Transverse colon (tissue), 4 donors: ENCODE measurements around the gene FYCO1. TPM values are rescaled to one million over a fixed set of nuclear protein-coding genes. Genes with fewer than 3 reads are reported as not detected.
"Not testable (repeated sequence)": the region's sequence is repeated elsewhere in the genome, so short reads cannot be mapped to it uniquely, and the experiment has no call there.

ENCODE experiments used
- DNase-seq: peaks from one replicate; pipeline ENCODE4 v3.0.0-alpha.2; 2019
- H3K27ac ChIP-seq, 4 donors: fragments of 200-600 bp; sonication (generic); 2 replicates each; pipeline ENCODE4 v1.5.1; 2016 to 2018; ENCODE audit warnings: inconsistent platforms in 4 of 4
- H3K27me3 ChIP-seq: fragments of 200-600 bp; sonication (generic); 2 replicates; pipeline ENCODE4 v1.5.1; 2017; ENCODE audit warnings: inconsistent platforms
- H3K36me3 ChIP-seq, 4 donors: fragments of 200-600 bp; sonication (generic); 2 replicates each; pipeline ENCODE4 v1.5.1; 2017 to 2019; ENCODE audit warnings: inconsistent platforms in 4 of 4
- H3K4me1 ChIP-seq, 4 donors: fragments of 200-600 bp; sonication (generic); 2 replicates each; pipeline ENCODE4 v1.5.1; 2017 to 2020; ENCODE audit warnings: inconsistent platforms in 4 of 4
- H3K4me3 ChIP-seq, 4 donors: fragments of 200-600 bp; sonication (generic); 1 replicate in 1 of 4; 2 replicates in 3 of 4; pipeline versions ENCODE4 v1.5.1 to v1.6.1; 2017 to 2019; ENCODE audit warnings: inconsistent platforms in 4 of 4
- H3K9me3 ChIP-seq, 2 donors: fragments of 200-600 bp; sonication (generic); 2 replicates each; pipeline ENCODE4 v1.5.1; 2017 to 2019; ENCODE audit warnings: inconsistent platforms in 2 of 2
- CTCF ChIP-seq, 5 experiments: fragments of 200-600 bp in 3 of 5; fragments of 450-650 bp in 2 of 5; sonication (generic) in 3 of 5; IDR thresholded peaks; 1 replicate in 2 of 5; 2 replicates in 3 of 5; pipeline ENCODE4 v1.5.1; 2016 to 2017; ENCODE audit warnings: antibody characterized with exemption in 5 of 5, inconsistent platforms in 3 of 5, mild to moderate bottlenecking in 2 of 5, moderate library complexity in 1 of 5
- EP300 ChIP-seq: sonication (generic); formaldehyde crosslinking; IDR thresholded peaks from one replicate; pipeline ENCODE4 v1.6.1; 2017; ENCODE audit warnings: antibody characterized with exemption, low read depth
- POLR2A ChIP-seq: fragments of 450-650 bp; IDR thresholded peaks from one replicate; pipeline ENCODE4 v1.6.1; 2016; ENCODE audit warnings: antibody characterized with exemption, mild to moderate bottlenecking, moderate library complexity
- POLR2AphosphoS5 ChIP-seq, 3 donors: sonication (generic); formaldehyde crosslinking; IDR thresholded peaks; one replicate each; pipeline ENCODE4 v1.6.1; 2016; ENCODE audit warnings: antibody characterized with exemption in 3 of 3
- WGBS, 2 donors: methylation state at CpG; one replicate each; pipeline ENCODE4 v1.1.5; 2018; ENCODE audit warnings: low coverage in 1 of 2; 5-methylcytosine and 5-hydroxymethylcytosine counted together
- in situ Hi-C, 4 donors: fragments of 200-750 bp; cut with MboI; loops; one replicate each; pipeline versions ENCODE4 v1.15.0 to v1.15.1; 2017; ENCODE audit warnings: low sequenced_read_pairs in 3 of 4, low pct_ligation_motif_present in 1 of 4, low pct_unique_long_range_greater_than_20kb in 1 of 4
- intact Hi-C: fragments of 100-400 bp; cut with DNase I; formaldehyde crosslinking; loops from one replicate; pipeline ENCODE4 v1.15.1; 2023; ENCODE audit warnings: low total_unique reads
- total RNA-seq, 4 donors: library from RNA; depleted of rRNA; stranded (reverse); fragments of >200 nt; gene quantifications; one replicate each; pipeline ENCODE4 v1.1.0, GENCODE V29; 2016

FYCO1 gene
- total RNA-seq, 4 donors from 2014 or later = 34.5 to 40.0 (median 38.1) TPM

DNA sequence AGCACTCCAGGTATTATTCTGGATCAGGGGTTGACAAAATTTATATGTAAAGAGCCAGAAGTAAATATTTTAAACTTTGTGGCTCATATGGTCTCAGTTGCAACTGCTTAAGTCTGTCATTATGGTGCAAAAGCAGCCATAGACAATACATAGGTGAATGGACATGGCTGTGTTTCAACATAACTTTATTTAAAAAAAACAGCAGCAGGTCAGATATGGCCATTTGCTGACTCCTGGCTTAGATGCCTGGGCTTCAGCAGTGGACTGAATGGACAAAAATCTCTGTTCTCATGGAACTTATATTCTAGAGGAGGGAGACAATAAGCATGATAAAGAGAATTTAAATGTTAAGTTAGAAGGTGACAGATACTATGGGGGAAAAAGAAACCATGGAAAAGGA, 11.7 kb upstream of the FYCO1 start:
- Histone ChIP-seq H3K4me3 (no peak overlapping the region), H3K27me3 (no peaks in the 10 kb centered on the region), H3K36me3 (no peaks in the 10 kb centered on the region), H3K4me1 (peaks cover 0 to 10% (median 3%) of the 10 kb centered on the region in 4 donors), H3K9me3 (no peaks in the 10 kb centered on the region), H3K27ac (peak overlapping the region; percentile 52 to 72 (median 60))
- intact Hi-C loops = no loop called here
- in situ Hi-C loops = no loop called here
- no peak for TF ChIP-seq POLR2AphosphoS5 (IDR thresholded peaks at IDR 0.05)
- no peak for DNase-seq

GRCh38 chr3:46006238-46007032, 10.8 kb upstream of the FYCO1 start:
- peak; percentile 21 to 74 (median 66) for TF ChIP-seq POLR2AphosphoS5 (IDR thresholded peaks at IDR 0.05)
- TF ChIP-seq CTCF (IDR thresholded peaks at IDR 0.05) = no peak
- in situ Hi-C loops (no loop called here), intact Hi-C loops (no loop called here)
- no peak for DNase-seq
- Histone ChIP-seq H3K9me3 (no peaks in the 10 kb centered on the region), H3K27me3 (no peaks in the 10 kb centered on the region), H3K36me3 (no peaks in the 10 kb centered on the region), H3K4me1 (peaks cover 0 to 10% (median 3%) of the 10 kb centered on the region in 4 donors), H3K27ac (peak overlapping the region; percentile 52 to 72 (median 60)), H3K4me3 (no peak overlapping the region)
- WGBS, 2 donors = 69 to 93% methylated on average over 3 to 5 of the region's 5 CpGs

- H3K4me3 ChIP-seq, in situ Hi-C loops, H3K4me1 ChIP-seq, H3K27me3 ChIP-seq, H3K36me3 ChIP-seq, DNase-seq, intact Hi-C loops, H3K27ac ChIP-seq, H3K9me3 ChIP-seq: not testable (repeated sequence)
These were observed 8.1 kb upstream of the FYCO1 start for GRCh38 chr3:46003706-46004105.

GRCh38 chr3:46001178-46001577, 5.6 kb upstream of the FYCO1 start:
- peaks cover 0 to 7% (median under 1%) of the 10 kb centered on the region in 4 donors for H3K4me1 ChIP-seq
- DNase-seq = no peak
- H3K4me3 ChIP-seq = no peak overlapping the region
- no peaks in the 10 kb centered on the region for H3K27me3 ChIP-seq
- TF ChIP-seq POLR2AphosphoS5 (IDR thresholded peaks at IDR 0.05) = no peak
- TF ChIP-seq EP300 = no peak
- no peak for TF ChIP-seq POLR2A
- no peak for TF ChIP-seq CTCF (IDR thresholded peaks at IDR 0.05)
- H3K27ac ChIP-seq = no peak overlapping the region
- H3K36me3 ChIP-seq = no peaks in the 10 kb centered on the region
- H3K9me3 ChIP-seq = no peaks in the 10 kb centered on the region
- WGBS, 2 donors = 88 to 100% methylated on average over 2 of the region's 2 CpGs
- in situ Hi-C loops = no loop called here
- intact Hi-C loops = no loop called here

DNA sequence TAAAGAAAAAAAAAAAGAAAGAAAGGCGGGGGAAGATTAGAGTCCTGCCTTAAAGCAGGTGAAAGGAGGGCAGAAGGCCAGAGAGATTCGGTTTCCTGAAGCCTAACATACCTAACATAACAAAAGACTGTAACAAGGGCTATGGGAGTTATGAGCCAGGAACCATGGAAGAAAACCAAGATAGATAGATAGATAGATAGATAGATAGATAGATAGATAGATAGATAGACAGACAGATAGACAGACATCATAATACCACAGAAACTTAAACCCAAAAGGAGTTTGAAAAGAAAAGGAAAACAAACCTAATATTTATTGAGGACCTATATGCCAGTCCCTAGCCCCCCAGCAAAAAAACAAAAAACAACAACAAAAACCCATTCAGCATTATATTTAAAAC, 2.3 kb upstream of the FYCO1 start:
- in situ Hi-C loops = no loop called here
- Histone ChIP-seq H3K27me3 (no peaks in the 10 kb centered on the region), H3K4me1 (peaks cover 12 to 27% (median 19%) of the 10 kb centered on the region in 4 donors), H3K36me3 (no peaks in the 10 kb centered on the region), H3K9me3 (no peaks in the 10 kb centered on the region), H3K4me3 (no peak overlapping the region), H3K27ac (no peak overlapping the region)
- TF ChIP-seq EP300 (no peak), POLR2AphosphoS5 (IDR thresholded peaks at IDR 0.05) (no peak), POLR2A (no peak), CTCF (IDR thresholded peaks at IDR 0.05) (no peak)
- WGBS, 2 donors = 73 to 100% methylated on average over 1 to 2 of the region's 2 CpGs
- intact Hi-C loops = no loop called here
- DNase-seq = no peak

DNA sequence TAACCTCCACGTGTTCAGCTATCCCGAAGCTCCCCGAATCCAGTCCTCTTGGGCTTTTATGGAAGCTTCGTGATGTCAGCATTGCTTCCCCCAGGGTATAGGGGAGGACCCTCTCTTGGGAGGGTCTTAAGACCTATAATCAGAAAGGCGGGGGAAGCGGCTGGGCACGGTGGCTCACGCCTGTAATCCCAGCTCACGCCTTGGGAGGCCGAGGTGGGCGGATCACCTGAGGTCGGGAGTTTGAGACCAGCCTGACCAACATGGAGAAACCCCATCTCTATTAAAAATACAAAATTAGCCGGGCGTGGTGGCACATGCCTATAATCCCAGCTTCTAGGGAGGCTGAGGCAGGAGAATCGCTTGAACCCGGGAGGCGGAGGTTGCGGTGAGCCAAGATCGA, 1.9 kb upstream of the FYCO1 start:
- intact Hi-C loops, in situ Hi-C loops, H3K9me3 ChIP-seq, H3K27me3 ChIP-seq, H3K36me3 ChIP-seq, H3K27ac ChIP-seq, H3K4me3 ChIP-seq, DNase-seq: not testable (repeated sequence)
- 96 to 98% methylated on average over 10 to 19 of the region's 19 CpGs for whole genome bisulfite sequencing, 2 donors
- peaks cover 12 to 32% (median 24%) of the 10 kb centered on the region in 4 donors for H3K4me1 ChIP-seq
